Astrocyte (in vitro differentiated cells and primary cell): ENCODE measurements around the gene PRIMPOL.

Experiments used
- CTCF ChIP-seq: IDR thresholded peaks from 2 replicates; pipeline ENCODE4 v1.5.1; 2011; ENCODE audit warnings: low read depth, mild to moderate bottlenecking, inconsistent platforms, low read length, moderate library complexity; ENCODE audit not compliant: insufficient read depth
- EZH2 ChIP-seq: IDR thresholded peaks from 2 replicates; pipeline ENCODE4 v1.6.1; 2012; ENCODE audit warnings: mild to moderate bottlenecking, low read length, inconsistent platforms; ENCODE audit not compliant: insufficient read depth

- TF ChIP-seq CTCF (no peak), EZH2 (no peak)
Measured at GRCh38 chr4:184729946-184730345, 80.4 kb downstream of the PRIMPOL start.
